CD4-positive, alpha-beta T cell treated with Interleukin-17A for 4 hours (primary cell): Measurements from ENCODE around the gene GRID1.
"Not testable (repeated sequence)": the region's sequence is repeated elsewhere in the genome, so short reads cannot be mapped to it uniquely, and the experiment has no call there.

Experiments
- DNase-seq: peaks from one replicate; pipeline ENCODE4 v3.0.0-alpha.2; 2020; ENCODE audit warnings: mixed read lengths

Gene GRID1

DNA sequence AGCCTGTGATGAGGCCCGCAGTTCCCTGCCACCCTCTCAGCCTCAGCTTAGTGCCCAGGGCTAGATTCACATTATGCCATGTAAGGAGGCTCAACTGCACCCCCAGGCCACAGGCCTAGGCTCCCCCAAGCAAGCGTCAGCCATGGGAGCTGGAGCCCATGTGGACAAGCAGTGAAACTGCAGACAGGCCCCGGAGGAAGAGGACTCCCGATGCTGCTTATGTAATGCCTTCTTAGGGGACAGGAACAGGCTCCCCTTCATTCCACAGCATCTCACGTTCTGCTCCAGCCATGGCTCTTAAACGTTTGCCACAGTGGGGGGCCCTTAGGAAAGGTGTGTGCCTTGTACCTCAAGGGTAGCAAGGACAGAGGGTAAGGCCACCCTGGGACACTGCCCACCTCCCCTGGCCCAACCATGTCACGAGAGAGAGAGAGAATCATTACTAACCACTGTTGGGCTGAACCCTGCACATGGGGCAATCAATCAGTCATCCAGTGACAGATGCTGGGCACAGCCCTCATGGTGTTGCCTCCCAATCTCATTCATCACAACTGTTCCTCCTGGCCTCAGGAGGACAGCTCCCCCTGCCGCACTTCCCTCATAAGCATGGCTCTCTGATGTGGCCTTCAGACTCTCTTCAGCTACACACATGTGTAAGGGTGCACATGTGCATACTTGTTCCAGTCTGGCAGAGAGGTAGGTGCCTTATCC lies 263.0 kb downstream of the GRID1 start:
- no peak for DNase-seq

DNA sequence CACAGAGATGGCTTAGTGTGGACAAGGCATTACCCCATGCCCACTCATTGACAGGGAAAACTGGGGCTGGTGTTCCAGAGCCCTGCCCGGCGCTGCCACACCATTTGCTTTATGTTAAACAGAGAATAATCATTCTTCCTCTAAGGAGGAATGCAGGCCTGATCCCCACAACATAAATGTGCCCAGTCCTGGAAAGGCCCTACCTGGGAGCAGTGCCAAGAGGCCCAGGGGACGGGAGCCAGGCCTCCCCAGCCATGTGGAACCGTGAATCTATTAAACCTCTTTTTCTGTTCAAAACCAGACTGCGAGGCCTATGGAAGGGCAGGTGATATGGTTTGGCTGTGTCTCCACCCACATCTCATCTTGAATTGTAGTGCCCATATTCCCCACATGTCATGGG lies 264.1 kb downstream of the GRID1 start:
- DNase-seq: no peak

DNA sequence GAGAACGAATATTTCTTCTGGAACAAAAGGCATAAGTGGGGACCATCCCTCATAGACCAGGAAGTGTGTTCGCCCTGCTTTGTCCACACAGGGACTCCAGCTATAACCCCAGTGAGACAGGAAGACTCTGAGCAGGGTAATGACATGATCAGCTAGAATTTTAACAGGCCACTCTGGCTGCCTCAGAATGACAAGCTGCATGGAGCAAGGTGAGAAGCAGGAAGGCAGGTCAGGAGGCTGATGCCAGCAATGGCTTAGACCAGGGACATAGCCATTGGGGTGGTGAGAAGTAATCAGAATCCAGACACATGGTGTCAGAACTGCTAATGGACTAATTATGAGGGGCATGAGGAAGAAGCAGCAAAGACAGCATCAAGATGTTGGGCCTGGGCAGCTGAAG lies 264.6 kb downstream of the GRID1 start:
- no peak for DNase-seq

DNA sequence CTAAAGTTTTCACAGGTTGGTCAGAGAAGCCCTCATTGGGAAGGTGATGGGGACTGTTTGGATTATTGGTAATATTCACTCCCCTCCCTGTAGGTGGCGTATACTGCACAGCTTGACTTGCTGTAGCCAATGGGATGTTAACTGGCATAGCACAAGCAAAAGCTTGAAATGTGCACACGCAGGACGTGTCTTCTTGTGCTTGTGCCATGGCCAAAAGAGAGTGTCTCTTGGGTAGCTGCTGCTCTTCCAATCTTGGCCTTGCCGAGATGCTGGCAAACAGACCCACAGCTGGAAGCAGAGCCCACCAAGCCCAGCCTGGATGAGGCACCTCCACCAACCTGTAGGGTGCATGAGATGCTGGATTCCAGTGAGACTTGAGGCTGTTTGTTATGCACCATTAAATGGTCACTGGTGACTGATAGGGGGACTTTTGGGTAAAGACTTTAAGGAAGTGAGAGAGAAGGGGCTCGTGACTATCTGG lies 266.0 kb downstream of the GRID1 start:
- no peak for DNase-seq

DNA sequence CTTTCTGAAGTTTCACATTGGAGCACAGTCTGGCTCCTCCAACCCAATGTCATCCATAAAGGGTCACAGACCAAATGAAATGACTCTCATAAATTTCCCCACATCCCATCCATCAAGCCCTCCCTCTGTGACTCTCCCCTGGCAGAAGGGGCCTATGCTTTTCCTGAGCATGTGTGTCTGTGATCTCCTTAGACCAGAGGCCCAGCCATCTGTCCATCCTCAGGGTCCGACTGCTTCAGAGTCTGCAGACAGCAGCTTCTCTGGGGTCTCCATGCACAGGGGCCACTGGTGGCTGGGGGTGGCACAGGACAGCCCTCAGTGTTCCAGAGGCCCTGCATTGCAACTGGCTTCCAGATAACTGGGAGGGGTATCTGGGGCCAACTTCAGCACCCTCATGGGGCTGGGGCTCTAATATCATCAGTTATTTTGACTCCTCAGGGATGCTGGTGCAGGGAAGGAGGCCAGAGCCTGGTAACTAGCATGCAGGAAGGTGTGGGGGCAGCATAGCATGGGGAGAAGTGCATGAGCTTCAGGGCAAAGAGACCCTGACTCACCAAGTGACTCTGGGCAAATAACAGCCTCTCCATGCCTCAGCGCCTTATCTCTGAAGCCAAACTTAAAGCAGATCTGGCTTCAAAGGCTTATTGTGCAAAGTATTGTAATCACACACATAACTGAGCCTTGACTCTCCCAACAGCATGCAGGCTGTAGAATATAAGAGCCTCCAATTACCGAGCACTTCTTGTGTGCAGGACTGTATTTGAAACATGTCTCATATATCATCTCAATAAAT lies 266.9 kb downstream of the GRID1 start:
- no peak for DNase-seq

DNA sequence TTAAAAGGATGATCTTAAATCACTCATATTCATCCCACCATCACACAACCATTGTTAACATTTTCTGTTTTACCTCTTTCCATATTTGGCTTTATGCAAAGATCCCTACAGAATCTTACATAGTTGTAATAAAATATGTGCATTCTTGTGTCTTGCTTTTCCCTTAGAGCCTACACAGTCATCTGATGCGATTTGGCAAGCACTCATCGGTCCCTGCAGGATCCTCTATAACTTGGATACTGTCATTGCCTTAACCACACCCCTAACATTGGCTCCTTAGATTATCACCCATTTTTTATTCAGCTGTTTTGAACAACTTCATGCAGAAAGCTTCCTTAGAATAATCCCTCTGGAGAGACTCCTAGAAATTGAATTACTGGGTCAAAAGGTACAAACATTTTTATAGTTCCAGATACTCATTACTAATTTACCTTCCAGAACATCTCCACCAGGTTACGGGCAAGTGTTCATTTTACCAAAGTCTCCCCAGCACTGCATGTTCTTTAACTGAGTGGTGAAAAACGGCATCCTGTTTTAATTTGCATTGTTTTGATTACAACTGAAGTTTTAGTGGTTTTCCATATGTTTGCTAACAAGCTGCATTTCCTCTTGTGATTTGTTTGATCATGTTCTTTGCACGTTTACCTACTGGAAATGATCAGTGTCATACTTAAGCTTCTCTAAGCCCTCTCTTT lies 268.3 kb downstream of the GRID1 start:
- DNase-seq: no peak

DNA sequence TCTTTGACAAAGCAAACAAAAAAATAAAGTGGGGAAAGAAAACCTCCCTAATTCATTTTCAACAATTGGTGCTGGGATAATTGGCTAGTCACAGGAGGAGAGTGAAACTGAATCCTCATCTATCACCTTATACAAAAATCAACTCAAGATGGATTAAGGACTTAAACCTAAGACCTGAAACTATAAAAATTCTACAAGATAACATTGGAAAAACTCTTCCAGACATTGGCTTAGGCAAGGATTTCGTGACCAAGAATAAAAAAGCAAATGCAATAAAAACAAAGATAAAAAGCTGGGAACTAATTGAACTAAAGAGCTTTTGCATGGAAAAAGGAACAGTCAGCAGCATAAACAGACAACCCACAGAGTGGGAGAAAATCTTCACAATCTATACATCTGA lies 271.5 kb downstream of the GRID1 start:
- DNase-seq: not testable (repeated sequence)

DNA sequence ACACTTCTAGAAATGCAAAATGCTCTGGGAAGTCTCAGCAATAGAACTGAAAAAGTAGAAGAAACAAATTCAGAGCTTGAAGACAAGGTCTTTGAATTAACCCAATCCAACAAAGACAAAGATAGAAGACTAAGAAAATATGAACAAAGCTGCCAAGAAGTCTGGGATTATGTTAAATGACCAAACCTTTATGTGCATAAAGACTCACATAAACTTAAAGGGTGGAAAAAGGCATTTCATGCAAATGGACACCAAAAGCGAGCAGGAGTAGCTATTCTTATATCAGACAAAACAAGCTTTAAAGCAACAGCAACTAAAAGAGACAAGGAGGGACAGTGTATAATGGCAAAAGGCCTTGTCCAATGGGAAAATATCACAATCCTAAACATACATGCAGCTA lies 274.3 kb downstream of the GRID1 start:
- not testable (repeated sequence) for DNase-seq

DNA sequence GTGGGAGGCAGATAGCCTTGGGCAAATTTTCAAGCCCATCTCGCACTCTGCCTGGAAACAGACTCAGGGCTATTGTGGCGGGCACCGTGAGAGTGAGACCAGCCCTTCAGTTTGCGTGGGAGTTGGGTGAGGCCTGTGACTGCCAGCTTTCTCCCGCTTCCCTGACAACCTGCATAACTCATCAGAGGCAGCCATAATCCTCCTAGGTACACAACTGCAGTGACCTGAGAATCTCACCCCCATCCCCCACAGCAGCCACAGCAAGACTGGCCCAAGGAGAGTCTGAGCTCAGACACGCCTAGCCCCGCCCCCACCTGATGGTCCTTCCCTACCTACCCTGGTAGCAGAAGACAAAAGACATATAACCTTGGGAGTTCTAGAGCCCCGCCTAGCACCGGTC lies 275.4 kb downstream of the GRID1 start:
- no peak for DNase-seq

DNA sequence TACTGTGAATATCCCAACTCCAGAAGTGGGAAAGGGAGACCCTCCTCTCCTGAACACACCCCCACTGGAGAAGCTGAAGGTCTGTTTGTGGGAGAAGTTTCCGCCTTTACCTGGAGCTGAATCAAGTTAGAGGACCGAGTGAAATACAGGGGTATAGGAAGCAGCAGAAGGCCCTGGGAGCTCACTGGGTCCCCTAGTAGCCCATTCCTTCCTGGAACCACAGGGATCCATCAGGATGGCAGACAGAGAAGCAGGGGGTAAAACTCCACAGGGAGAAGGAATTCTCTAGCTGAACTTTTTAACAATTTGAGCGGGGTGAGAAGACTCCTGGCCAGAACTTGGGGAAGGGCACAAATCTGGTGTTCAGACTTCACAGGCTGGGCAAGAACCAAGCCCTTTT lies 275.8 kb downstream of the GRID1 start:
- no peak for DNase-seq

DNA sequence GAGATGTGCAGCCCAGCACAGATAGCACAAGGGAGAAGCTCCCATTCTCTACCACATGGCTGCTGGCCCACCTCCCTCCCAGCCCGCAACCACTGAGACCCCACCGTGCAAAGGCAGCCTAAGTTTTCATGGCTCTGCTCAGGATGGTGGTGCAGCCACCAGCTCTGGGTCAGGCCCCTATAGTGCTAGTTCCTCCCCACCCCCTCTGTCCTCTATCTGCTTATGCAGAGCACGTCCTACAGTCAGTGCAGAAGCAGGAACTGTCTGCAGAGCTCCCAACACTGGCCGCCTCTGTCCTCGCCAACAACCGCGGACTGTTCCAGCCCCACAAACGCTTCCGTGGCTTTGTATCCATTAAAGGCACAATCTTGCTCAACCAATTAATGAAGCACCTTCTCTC lies 278.9 kb downstream of the GRID1 start:
- no peak for DNase-seq

DNA sequence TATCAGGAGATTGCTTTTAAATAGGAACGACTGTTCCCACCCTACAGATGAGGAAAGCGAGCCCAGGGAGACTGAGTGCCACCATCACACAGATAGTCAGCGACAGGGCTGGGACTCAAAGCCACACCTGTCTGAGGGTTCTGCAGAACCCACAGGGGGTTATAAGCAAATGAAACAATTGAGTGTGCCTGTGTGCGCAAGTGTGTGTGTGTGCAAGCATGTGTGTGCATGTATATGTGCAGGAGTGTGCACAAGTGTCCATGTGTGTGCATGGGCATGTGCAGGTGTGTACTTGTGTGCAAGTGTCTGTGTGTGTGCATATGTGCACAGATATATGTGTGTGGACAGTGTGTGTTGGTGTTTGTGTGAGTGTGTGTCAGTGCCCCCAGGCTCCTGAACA lies 280.2 kb downstream of the GRID1 start:
- DNase-seq: no peak

DNA sequence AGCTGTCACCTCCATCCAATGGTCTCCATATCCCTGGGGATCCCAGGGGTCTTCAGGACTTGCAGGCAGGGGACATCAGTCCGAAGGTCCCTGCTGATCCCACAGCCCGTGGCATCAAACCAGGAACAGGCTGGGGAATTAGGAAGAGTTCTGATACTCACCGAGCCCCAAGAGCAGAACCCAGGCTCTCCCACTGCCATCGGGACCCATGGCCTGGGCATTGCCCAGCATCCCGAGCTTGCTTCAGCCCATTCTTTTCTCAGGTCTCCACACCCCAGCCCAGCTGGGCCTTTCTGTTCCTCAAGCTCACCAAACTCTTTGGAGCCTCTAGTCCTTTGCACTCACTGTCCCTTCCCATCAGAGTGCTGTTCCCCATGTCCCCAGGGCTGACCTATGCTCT lies 280.9 kb downstream of the GRID1 start:
- no peak for DNase-seq

DNA sequence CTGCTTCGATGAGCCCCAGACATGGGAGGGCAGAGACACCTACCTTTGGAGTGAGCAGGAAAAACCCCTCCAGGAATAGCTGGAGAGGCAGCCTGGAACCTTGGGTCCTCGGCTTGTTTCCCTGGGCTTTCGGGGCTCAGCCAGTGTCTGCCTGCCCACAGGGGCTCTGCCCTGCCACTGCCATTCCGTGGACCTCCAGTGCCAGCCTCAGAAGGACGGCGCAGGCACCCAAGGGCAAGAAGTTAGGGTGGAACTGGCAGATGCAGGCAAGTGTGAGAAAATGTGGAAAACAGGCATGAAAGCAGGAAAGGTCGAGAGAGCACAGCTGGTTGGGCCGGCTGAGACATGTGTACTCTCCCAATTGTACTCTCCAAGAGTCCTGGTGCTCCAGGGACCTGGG lies 281.5 kb downstream of the GRID1 start:
- no peak for DNase-seq

DNA sequence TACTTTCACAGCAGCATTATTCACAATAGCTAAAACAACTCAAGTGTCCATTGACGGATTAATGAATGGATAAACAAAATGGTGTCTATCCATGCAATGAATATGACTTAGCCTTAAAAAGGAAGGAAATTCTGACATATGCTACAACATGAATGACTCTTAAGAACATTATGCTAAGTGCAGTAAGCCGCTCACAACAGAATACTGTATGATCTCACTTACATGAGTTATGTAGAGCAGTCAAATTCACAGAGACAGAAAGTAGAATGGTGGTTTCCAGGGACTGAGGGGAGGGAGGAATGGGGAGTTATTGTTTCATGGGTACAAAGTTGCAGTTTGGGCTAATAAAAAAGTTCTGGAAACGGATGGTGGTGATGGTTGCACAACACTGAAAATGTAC lies 282.0 kb downstream of the GRID1 start:
- DNase-seq: no peak

DNA sequence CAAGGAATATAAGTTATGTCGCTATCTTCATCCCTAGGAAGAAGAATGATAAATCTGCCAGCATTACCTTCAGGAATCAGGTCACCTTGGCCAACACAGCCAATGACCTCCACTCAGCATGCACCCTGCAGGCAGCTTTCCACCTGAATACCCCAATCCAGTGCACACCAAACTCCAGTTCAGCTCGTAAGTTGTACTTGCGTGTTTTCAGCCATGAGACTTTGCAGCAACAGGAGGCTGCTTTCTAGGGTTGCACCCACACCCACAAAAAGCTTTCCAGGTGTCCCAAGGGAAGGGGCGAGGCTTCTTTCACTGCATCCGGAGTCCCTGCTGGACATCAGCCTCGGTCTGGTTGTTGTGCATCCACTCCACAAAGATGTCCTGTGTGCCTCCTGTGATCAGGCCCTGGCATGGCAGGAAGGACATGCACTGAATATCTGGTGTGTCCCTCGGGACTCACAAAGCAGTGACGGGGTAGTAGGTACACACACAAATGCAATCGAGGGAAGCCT lies 282.9 kb downstream of the GRID1 start:
- DNase-seq: no peak

DNA sequence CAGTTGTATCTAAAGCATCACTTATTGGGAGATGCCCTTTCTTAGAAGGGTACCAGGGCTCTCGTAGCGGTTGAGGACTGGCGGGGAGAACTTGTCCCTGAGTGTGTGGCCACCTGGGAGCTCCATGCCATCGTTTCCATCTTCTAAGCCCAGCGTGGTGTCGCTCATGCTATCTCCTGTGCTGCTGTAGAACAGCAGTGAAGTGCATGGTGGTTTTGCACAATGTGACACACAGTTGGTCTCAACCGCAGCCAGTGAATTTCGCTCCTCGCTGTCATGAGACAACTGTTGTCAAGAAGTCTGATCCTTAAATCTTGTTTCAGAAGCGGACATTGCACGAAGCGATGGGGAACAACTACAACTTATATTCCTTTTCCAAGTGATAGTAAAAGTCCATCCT lies 283.4 kb downstream of the GRID1 start:
- no peak for DNase-seq

DNA sequence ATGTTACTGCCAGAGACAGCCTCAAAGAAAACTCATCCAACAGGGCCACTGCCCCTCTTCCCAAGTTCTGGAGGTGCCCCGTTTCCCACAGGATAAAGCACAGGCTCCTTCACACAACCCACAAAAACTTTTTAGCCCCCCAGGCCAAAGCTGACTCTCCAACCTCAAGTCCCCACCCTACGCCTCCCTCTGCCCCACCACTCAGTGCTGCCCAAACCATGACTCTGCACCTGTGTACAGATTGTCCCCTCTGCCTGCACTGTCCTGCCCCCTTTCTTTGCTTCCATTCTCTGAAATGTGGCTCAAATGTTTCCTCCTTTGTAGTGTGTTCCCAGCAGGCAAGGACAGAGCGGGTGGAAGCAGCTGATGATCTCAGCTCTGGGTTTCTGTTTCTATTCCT lies 284.0 kb downstream of the GRID1 start:
- DNase-seq: no peak

DNA sequence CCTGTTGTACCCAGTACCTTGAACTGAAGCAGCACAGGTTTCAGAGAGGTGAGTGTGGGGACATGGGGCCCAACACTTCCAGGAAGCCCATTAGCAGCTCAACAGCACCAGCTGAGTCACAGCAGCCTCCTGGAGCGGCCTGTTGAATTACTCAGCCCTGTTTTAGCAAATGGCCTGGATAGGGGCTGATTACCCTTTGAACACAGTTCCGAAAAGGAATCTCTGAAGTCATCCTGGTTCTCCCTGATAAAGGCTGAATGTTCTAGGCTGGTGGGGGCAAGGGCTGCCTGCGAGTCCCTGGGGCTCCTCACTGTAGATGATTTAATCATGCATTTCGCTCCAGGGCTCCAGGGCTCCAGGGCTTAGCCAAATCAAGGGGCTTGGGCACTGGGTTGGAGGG lies 287.5 kb downstream of the GRID1 start:
- DNase-seq: no peak

DNA sequence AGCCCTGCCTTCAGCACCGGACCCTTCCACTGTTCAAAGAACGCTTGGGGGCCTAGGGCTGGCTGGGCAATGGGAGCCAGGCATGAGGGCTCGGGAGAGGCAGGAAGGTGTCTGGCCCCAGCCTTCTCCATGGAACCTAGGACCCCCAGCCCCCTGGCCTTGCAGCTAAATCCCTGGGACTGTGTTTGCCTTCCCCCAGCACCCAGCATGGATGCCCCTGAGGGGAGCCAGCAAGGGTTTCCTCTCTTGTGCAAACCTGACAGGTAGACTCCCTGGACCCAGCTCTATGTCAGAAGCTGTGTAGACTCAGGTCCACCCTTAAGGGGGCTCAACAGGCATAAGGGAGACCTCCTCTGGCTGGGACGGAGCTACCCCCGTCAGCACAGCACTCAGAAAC lies 288.0 kb downstream of the GRID1 start:
- no peak for DNase-seq

DNA sequence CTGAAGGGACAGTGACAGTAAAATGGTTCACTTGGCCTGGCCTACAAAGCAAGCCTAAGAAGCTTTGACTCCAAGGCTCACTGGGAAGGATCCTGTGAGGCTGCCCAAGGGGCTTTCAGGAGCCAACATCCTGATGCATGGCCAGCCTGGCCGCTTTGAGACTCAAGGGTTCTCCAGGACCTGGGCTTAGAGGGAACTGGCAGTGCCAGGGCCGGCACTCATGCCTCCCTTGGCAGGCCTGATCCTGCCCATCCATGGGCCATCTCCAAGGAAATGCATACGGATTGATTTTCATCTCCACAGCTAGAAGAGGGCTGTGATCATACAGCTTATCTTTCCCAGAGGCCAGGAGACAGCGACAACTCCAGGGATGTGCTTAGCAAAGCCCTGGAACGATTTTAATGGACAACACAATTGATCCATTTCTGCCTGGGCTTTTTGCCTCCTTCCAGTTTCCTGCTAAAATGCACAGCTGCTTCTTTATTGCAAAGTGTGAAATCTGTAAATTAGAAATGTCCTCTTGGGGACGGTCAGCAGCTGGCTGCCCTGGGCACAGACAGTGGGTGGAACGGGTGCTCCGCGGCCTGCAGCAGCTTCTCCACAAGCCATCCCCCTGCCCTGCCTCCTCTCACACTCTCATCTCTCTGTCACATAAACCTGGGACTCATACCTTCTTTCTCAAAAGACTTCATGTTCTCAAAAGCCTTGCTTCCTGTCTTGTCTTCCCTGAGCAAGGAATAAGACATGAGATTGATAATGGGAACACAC lies 288.5 kb downstream of the GRID1 start:
- no peak for DNase-seq

DNA sequence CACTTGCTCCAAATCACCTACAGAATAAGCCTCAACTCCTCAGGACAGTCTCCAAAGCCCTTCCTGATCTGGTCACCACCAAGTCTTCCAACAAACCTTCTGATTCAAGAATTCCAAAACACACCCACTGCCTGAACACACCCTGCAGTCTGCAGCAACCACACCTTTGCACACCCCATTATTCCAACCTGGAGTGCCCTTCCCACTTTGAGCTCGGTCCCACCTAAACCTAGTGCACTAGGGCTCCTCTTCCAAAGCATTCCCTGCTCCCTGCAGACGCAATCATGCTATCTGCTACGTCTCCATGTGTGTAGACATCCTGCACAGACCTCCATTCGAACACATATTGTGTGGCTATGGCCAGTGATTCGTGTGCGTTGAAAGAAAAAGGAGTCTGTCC lies 289.3 kb downstream of the GRID1 start:
- DNase-seq: no peak

DNA sequence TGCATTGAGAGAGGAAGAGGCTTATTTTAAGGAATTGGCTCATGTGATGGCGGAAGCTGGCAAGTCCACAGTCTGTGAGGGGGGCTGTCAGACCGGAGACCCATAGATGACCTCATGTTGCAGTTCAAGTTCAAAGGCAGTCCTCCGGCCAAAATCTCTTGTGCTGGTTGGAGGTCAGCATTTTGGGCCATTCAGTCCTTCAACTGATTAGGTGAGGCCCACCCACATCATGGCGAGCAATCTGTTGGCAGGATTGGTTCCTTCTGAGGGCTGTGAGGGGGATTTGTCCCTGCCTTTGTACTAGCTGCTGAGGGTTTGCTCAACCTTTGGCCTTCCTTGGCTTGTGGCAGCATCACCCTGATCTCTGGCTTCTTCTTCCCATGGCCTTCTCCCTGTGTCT lies 290.1 kb downstream of the GRID1 start:
- DNase-seq: not testable (repeated sequence)
